ENCODE data around the gene HARBI1. TPM values are rescaled to one million over a fixed set of nuclear protein-coding genes. Genes with fewer than 3 reads are reported as not detected.

The HARBI1 gene, protein sequence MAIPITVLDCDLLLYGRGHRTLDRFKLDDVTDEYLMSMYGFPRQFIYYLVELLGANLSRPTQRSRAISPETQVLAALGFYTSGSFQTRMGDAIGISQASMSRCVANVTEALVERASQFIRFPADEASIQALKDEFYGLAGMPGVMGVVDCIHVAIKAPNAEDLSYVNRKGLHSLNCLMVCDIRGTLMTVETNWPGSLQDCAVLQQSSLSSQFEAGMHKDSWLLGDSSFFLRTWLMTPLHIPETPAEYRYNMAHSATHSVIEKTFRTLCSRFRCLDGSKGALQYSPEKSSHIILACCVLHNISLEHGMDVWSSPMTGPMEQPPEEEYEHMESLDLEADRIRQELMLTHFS
- total RNA-seq: 1 to 10 TPM in 3 of 4 donors, under 1 TPM in 1; 0.59 to 5.2 (median 2.6) TPM

DNA sequence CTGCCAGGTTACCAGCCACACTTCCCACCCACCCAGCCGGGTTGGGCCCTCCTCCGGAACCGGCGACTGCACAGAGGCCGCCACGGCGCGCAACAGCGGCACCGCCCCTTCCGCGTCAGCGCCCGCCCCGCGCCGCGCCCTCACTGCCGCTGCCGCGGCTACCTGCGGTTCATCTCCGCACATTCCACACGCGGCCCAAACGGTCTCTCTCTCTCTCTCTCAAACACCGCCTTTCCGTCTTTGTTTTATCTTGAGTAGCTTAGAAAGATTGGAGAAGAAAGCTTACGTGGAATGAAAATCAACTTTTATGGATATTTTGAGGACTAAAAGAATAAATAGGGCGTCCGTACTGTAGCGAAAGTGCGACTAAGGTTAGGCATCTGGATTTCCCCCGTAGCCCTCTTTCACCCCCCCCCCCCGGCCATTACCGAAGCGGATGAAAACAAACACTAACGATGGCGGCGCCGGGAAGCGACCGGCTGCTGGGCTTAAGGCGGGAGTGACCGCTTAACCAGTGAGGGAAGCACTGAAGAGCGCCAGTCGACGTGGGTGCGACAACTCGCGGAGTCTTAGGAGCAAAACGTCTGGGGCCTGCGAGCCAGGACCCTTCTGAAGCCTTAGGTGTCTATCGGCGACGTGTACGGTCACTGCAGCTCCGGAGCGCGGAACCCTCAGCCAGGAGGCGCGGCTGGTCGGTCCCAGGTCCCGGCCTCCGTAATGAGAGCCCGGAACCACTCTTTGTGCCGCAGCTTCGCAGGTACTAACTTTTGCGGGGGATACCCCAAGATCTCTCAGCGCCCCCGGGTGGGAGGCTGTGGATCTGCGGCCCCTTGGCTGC lies at the start of gene HARBI1, which contains the start of gene ATG13:
HARBI1 (minus strand) TSS at position 94 of the 838 bp plus-strand sequence. CDS start 990 bp downstream, outside the sequence.
ATG13 (plus strand) TSS at position 420 of the 838 bp plus-strand sequence. CDS start 26,739 bp downstream, outside the sequence.
- 0 to 1% methylated on average over 46 to 72 of the region's 72 CpGs for WGBS, 2 donors
- H3K9me3 ChIP-seq: no peaks in the 10 kb centered on the region
- H3K4me3 ChIP-seq: peak within 1 kb of the TSS; percentile 83 to 98 (median 92)
- peak; percentile 73 to 82 for DNase-seq (ENCODE audit: low spot score in 2 of 2)
- no peaks in the 10 kb centered on the region for H3K27me3 ChIP-seq
- peak within 1 kb of the TSS; percentile 92 to 99 (median 96) for H3K27ac ChIP-seq
- H3K36me3 ChIP-seq: peaks cover 0 to 29% (median 0%) of the 10 kb centered on the region in 3 donors
- TF ChIP-seq POLR2A (IDR thresholded peaks at IDR 0.05) (peak in 1 of 2 donors; percentile 39), EP300 (IDR thresholded peaks at IDR 0.05) (peak in 1 of 2 donors; percentile 75)
- TF ChIP-seq, protein P1, sequence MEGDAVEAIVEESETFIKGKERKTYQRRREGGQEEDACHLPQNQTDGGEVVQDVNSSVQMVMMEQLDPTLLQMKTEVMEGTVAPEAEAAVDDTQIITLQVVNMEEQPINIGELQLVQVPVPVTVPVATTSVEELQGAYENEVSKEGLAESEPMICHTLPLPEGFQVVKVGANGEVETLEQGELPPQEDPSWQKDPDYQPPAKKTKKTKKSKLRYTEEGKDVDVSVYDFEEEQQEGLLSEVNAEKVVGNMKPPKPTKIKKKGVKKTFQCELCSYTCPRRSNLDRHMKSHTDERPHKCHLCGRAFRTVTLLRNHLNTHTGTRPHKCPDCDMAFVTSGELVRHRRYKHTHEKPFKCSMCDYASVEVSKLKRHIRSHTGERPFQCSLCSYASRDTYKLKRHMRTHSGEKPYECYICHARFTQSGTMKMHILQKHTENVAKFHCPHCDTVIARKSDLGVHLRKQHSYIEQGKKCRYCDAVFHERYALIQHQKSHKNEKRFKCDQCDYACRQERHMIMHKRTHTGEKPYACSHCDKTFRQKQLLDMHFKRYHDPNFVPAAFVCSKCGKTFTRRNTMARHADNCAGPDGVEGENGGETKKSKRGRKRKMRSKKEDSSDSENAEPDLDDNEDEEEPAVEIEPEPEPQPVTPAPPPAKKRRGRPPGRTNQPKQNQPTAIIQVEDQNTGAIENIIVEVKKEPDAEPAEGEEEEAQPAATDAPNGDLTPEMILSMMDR (IDR thresholded peaks at IDR 0.05): peak; percentile 70 to 85 (median 81)
- peaks cover 0 to 56% (median 18%) of the 10 kb centered on the region in 4 donors for H3K4me1 ChIP-seq

DNA sequence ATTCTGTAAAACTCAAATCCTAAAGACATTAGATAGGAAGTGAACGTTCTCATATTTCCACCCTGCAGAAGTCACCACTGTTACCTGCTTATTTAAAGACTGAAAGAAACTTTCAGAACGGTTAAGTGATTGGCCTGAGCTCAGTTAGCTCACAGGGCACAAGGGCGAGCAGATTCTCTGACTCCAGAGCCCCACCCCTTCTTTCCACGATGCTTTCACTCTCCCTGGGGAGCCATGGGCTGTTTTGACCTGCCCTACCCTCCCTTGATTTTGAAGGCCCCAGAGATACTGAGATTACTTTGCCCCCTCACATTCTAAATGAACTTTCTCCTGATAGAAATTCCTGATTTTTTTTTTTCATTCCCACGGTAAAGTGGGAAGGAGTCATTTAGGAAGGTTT lies 49.5 kb upstream of the HARBI1 start:
- TF ChIP-seq, protein P1 (IDR thresholded peaks at IDR 0.05): no peak
- TF ChIP-seq EP300 (IDR thresholded peaks at IDR 0.05): peak in 1 of 2 donors; percentile 58
- TF ChIP-seq POLR2A (IDR thresholded peaks at IDR 0.05): no peak
- peak; percentile 66 to 72 for DNase-seq (ENCODE audit: low spot score in 2 of 2)
- 40 to 42% methylated on average over 5 of the region's 5 CpGs for WGBS, 2 donors
- peaks cover 2 to 94% (median 24%) of the 10 kb centered on the region in 3 donors for H3K36me3 ChIP-seq
- H3K4me3 ChIP-seq: no peak overlapping the region
- H3K27me3 ChIP-seq: no peaks in the 10 kb centered on the region
- H3K27ac ChIP-seq: peak overlapping the region; percentile 55 to 84 (median 76)
- H3K4me1 ChIP-seq: peaks cover 0 to 73% (median 19%) of the 10 kb centered on the region in 4 donors
- no peaks in the 10 kb centered on the region for H3K9me3 ChIP-seq

DNA sequence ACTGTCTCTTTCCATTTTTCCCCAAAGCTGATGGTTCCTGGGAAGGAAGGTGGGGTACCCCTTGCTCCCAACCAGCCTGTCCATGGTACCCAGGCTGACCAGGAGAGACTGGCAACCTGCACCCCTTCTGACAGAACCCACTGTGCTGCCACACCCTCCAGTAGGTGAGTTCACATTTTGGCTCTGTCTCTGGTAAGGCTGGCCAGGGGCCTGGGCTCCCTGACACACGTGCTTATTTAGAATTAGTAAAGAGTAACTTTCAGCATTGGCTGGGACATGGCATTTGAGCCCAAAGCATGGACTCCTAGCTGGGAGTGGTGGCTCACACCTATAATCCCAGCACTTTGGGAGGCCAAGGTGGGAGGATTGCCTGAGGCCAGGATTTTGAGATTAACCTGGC lies 48.3 kb upstream of the HARBI1 start:
- Histone ChIP-seq H3K27me3 (no peaks in the 10 kb centered on the region), H3K4me1 (peaks cover 0 to 72% (median 19%) of the 10 kb centered on the region in 4 donors), H3K36me3 (peaks cover 2 to 93% (median 24%) of the 10 kb centered on the region in 3 donors), H3K27ac (peak overlapping the region in 3 of 4 donors; percentile 55 to 84 (median 82)), H3K4me3 (no peak overlapping the region), H3K9me3 (no peaks in the 10 kb centered on the region)
- WGBS, 2 donors: 82 to 91% methylated on average over 1 of the region's 1 CpG
- no peak for DNase-seq (ENCODE audit: low spot score in 2 of 2)
- TF ChIP-seq EP300 (IDR thresholded peaks at IDR 0.05) (no peak), POLR2A (IDR thresholded peaks at IDR 0.05) (no peak)
- TF ChIP-seq, protein P1 (IDR thresholded peaks at IDR 0.05): no peak

DNA sequence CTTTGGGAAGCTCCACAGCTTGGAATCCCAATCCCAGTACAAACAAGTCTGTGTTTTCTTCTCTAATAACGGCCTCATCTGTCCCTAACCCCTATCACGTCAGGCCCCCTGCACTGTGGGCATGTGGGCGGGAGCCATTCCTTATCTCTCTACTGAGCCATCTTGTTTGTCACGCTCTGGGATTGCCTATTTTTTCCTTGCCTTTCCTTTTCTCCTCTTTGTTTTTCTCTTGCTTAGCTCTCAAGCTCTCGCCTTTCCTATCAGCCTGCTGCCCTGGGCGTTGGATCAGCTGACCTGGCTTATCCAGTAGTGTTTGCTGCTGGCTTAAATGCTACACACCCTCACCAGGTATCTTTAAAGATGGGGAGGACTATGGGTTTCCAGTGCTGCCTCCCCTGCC lies 47.6 kb upstream of the HARBI1 start:
- H3K36me3 ChIP-seq: peaks cover 2 to 93% (median 21%) of the 10 kb centered on the region in 3 donors
- no peak for DNase-seq (ENCODE audit: low spot score in 2 of 2)
- H3K4me3 ChIP-seq: no peak overlapping the region
- H3K27ac ChIP-seq: peak overlapping the region in 2 of 4 donors; percentile 82 to 84
- no peaks in the 10 kb centered on the region for H3K9me3 ChIP-seq
- WGBS, 2 donors: 58 to 66% methylated on average over 6 of the region's 6 CpGs
- H3K27me3 ChIP-seq: no peaks in the 10 kb centered on the region
- TF ChIP-seq EP300 (IDR thresholded peaks at IDR 0.05): no peak
- TF ChIP-seq, protein P1 (IDR thresholded peaks at IDR 0.05): no peak
- no peak for TF ChIP-seq POLR2A (IDR thresholded peaks at IDR 0.05)
- peaks cover 0 to 78% (median 19%) of the 10 kb centered on the region in 4 donors for H3K4me1 ChIP-seq
